ENCODE measurements around the gene RFX8.

Gene RFX8

DNA sequence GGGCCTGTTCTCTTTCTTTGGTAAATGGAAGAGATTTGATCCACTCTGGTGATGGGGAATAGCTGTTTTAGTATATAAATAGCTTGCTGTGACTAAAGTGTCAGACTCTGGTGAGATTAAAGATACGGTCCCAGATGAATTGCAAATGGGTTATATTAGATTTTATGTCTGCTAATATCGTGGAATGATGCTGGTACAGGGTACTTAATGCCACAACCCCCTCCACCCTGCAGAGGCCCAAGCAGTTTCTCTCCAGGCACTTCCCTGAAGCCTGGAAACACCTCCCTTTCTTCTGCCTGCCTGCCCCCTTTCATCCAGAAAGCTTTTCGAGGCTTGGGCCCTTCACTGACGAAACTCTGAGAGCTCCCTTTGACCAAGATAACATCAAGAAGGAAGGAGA is 21.4 kb upstream of the RFX8 start:
- H3K79me2 ChIP-seq (ENCODE audit: insufficient read depth, low read length), result no peaks in the 10 kb centered on the region
- H3K9me3 ChIP-seq (ENCODE audit: insufficient read depth, low read length, severe bottlenecking), result no peaks in the 10 kb centered on the region
- DNase-seq (no peak), ATAC-seq (ENCODE audit: insufficient read depth, low read depth) (no peak)
- H3K4me3 ChIP-seq (ENCODE audit: low read depth in 1 of 2, low read length in 2 of 2), result no peak overlapping the region
- no peaks in the 10 kb centered on the region for H3K27me3 ChIP-seq (ENCODE audit: insufficient read depth, low read length, poor library complexity)
- H4K20me1 ChIP-seq (ENCODE audit: insufficient read depth, low read length), result no peaks in the 10 kb centered on the region
- peaks cover 15% of the 10 kb centered on the region for H3K4me1 ChIP-seq (ENCODE audit: insufficient read depth, low read length)
- no peak overlapping the region for H3K9ac ChIP-seq (ENCODE audit: low read depth, low read length)
- no peak overlapping the region for H3K4me2 ChIP-seq (ENCODE audit: insufficient read depth, low read length)
- H2AFZ ChIP-seq (ENCODE audit: low read depth, low read length), result no peak overlapping the region
- no peak overlapping the region for H3K27ac ChIP-seq (ENCODE audit: low read length)
- TF ChIP-seq, protein P1, sequence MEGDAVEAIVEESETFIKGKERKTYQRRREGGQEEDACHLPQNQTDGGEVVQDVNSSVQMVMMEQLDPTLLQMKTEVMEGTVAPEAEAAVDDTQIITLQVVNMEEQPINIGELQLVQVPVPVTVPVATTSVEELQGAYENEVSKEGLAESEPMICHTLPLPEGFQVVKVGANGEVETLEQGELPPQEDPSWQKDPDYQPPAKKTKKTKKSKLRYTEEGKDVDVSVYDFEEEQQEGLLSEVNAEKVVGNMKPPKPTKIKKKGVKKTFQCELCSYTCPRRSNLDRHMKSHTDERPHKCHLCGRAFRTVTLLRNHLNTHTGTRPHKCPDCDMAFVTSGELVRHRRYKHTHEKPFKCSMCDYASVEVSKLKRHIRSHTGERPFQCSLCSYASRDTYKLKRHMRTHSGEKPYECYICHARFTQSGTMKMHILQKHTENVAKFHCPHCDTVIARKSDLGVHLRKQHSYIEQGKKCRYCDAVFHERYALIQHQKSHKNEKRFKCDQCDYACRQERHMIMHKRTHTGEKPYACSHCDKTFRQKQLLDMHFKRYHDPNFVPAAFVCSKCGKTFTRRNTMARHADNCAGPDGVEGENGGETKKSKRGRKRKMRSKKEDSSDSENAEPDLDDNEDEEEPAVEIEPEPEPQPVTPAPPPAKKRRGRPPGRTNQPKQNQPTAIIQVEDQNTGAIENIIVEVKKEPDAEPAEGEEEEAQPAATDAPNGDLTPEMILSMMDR (IDR thresholded peaks at IDR 0.05; ENCODE audit: borderline replicate concordance, extremely low read depth, low read length, poor library complexity, severe bottlenecking), result no peak
- TF ChIP-seq EZH2 (IDR thresholded peaks at IDR 0.05; ENCODE audit: borderline replicate concordance, low read depth, low read length, severe bottlenecking), result no peak
- no peaks in the 10 kb centered on the region for H3K36me3 ChIP-seq (ENCODE audit: insufficient read depth, low read length)

DNA sequence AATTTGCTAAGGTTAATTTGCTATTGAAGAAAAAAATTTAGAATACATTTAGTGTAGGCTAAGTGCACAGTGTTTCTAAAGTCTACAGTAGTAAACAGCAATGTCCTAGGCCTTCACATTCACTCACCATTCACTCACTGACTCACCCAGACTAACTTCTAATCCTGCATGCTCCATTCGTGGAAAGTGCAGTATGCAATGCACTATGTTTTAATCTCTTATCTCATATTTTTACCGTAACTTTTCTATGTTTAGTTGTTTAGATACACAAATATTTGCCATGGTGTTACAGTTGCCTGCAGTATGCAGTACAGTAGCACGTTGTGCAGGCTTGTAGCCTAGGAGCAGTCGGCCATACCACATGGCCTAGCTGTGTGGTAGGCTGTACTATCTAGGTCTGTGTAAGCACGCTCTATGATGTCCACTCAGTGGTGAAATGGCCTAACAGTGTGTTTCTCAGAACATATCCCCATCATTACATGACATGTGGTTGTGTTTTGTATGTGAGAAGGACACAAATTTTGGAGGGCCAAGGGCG is 18.1 kb upstream of the RFX8 start:
- H3K4me3 ChIP-seq (ENCODE audit: low read depth in 1 of 2, low read length in 2 of 2), result no peak overlapping the region
- no peak for ATAC-seq (ENCODE audit: insufficient read depth, low read depth)
- H4K20me1 ChIP-seq (ENCODE audit: insufficient read depth, low read length), result no peaks in the 10 kb centered on the region
- no peak overlapping the region for H3K9ac ChIP-seq (ENCODE audit: low read depth, low read length)
- 0 out of 2 replicates have a peak overlapping the region, but pooled peaks have one; percentile 19 for H2AFZ ChIP-seq (ENCODE audit: low read depth, low read length)
- no peak overlapping the region for H3K27ac ChIP-seq (ENCODE audit: low read length)
- no peak for DNase-seq
- no peaks in the 10 kb centered on the region for H3K4me1 ChIP-seq (ENCODE audit: insufficient read depth, low read length)
- H3K27me3 ChIP-seq (ENCODE audit: insufficient read depth, low read length, poor library complexity), result no peaks in the 10 kb centered on the region
- no peaks in the 10 kb centered on the region for H3K9me3 ChIP-seq (ENCODE audit: insufficient read depth, low read length, severe bottlenecking)
- H3K79me2 ChIP-seq (ENCODE audit: insufficient read depth, low read length), result no peaks in the 10 kb centered on the region
- H3K36me3 ChIP-seq (ENCODE audit: insufficient read depth, low read length), result no peaks in the 10 kb centered on the region
- TF ChIP-seq, protein P1 (IDR thresholded peaks at IDR 0.05; ENCODE audit: borderline replicate concordance, extremely low read depth, low read length, poor library complexity, severe bottlenecking), result no peak
- TF ChIP-seq EZH2 (IDR thresholded peaks at IDR 0.05; ENCODE audit: borderline replicate concordance, low read depth, low read length, severe bottlenecking), result no peak
- no peak overlapping the region for H3K4me2 ChIP-seq (ENCODE audit: insufficient read depth, low read length)

DNA sequence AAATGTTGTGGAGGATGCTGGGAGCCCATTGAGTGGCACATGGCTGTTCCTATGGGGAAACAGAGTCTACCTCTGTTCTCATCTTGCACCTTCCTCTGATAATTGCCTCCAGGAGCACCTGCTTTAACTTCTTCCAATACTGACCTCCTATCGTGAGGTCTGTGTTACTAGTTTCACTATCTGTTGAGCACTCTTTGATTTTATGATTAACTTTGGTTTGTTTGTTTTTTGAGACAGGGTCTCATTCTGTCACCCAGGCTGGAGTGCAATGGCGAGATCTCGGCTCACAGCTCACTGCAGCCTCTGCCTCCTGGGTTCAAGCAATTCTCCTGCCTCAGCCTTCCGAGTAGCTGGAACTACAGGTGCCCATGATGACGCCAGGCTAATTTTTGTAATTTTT is 12.1 kb upstream of the RFX8 start:
- TF ChIP-seq EZH2 (IDR thresholded peaks at IDR 0.05; ENCODE audit: borderline replicate concordance, low read depth, low read length, severe bottlenecking), result no peak
- TF ChIP-seq, protein P1 (IDR thresholded peaks at IDR 0.05; ENCODE audit: borderline replicate concordance, extremely low read depth, low read length, poor library complexity, severe bottlenecking), result no peak
- DNase-seq, result no peak

More for the DNA sequence above, 12.1 kb upstream of the RFX8 start:
- Histone ChIP-seq H4K20me1 (ENCODE audit: insufficient read depth, low read length) (no peaks in the 10 kb centered on the region), H3K27ac (ENCODE audit: low read length) (no peak overlapping the region), H3K4me2 (ENCODE audit: insufficient read depth, low read length) (no peak overlapping the region), H3K27me3 (ENCODE audit: insufficient read depth, low read length, poor library complexity) (no peaks in the 10 kb centered on the region), H2AFZ (ENCODE audit: low read depth, low read length) (peak overlapping the region; percentile 40), H3K9ac (ENCODE audit: low read depth, low read length) (no peak overlapping the region), H3K9me3 (ENCODE audit: insufficient read depth, low read length, severe bottlenecking) (no peaks in the 10 kb centered on the region), H3K4me3 (ENCODE audit: low read depth in 1 of 2, low read length in 2 of 2) (no peak overlapping the region), H3K79me2 (ENCODE audit: insufficient read depth, low read length) (no peaks in the 10 kb centered on the region), H3K36me3 (ENCODE audit: insufficient read depth, low read length) (no peaks in the 10 kb centered on the region), H3K4me1 (ENCODE audit: insufficient read depth, low read length) (peaks cover 11% of the 10 kb centered on the region)
- peak; percentile 31; the same call in 1 of the 3 replicates for ATAC-seq (ENCODE audit: insufficient read depth, low read depth)

All from DND-41 (cell line).